Stromal cell of bone marrow (primary cell): ENCODE measurements around the gene OMA1.
"Not testable (repeated sequence)": the region's sequence is repeated elsewhere in the genome, so short reads cannot be mapped to it uniquely, and the experiment has no call there.

Experiments
- DNase-seq: peaks from one replicate; pipeline ENCODE4 v3.0.0-alpha.2; 2012; ENCODE audit warnings: low read depth

OMA1 gene

GRCh38 chr1:58528518-58528917 lies 18.0 kb downstream of the OMA1 start:
- peak; percentile 49 for DNase-seq

- DNase-seq: no peak
Measured at GRCh38 chr1:58524353-58524945, 22.1 kb downstream of the OMA1 start.

- peak; percentile 65 for DNase-seq
Measured at GRCh38 chr1:58515794-58516401, 30.6 kb downstream of the OMA1 start.

- no peak for DNase-seq
Measured at GRCh38 chr1:58513956-58514355, 32.6 kb downstream of the OMA1 start.

- DNase-seq: no peak
Measured at GRCh38 chr1:58508629-58509028, 37.9 kb downstream of the OMA1 start.

GRCh38 chr1:58505286-58505685 lies 41.2 kb downstream of the OMA1 start:
- DNase-seq: no peak

- DNase-seq: no peak
Measured at GRCh38 chr1:58502519-58502918, 44.0 kb downstream of the OMA1 start.

GRCh38 chr1:58500043-58500442 lies 46.5 kb downstream of the OMA1 start:
- DNase-seq: no peak

- no peak for DNase-seq
Measured at GRCh38 chr1:58497499-58497898, 49.0 kb downstream of the OMA1 start.

GRCh38 chr1:58496042-58496441 lies 50.5 kb downstream of the OMA1 start:
- DNase-seq: no peak

GRCh38 chr1:58488914-58489313 lies 57.6 kb downstream of the OMA1 start:
- DNase-seq: not testable (repeated sequence)

GRCh38 chr1:58487002-58487401 lies 59.5 kb downstream of the OMA1 start:
- DNase-seq: no peak

GRCh38 chr1:58481962-58482361 lies 64.6 kb downstream of the OMA1 start:
- DNase-seq: no peak

- DNase-seq: no peak
Measured at GRCh38 chr1:58480191-58480590, 66.3 kb downstream of the OMA1 start.

- DNase-seq: no peak
Measured at GRCh38 chr1:58477390-58477789, 69.1 kb downstream of the OMA1 start.

- DNase-seq: no peak
Measured at GRCh38 chr1:58476179-58476578, 70.3 kb downstream of the OMA1 start.

GRCh38 chr1:58469476-58469875 lies 77.0 kb downstream of the OMA1 start:
- DNase-seq: no peak

- no peak for DNase-seq
Measured at GRCh38 chr1:58469016-58469415, 77.5 kb downstream of the OMA1 start.

- no peak for DNase-seq
Measured at GRCh38 chr1:58468612-58469011, 77.9 kb downstream of the OMA1 start.

GRCh38 chr1:58466630-58467241 lies 79.8 kb downstream of the OMA1 start:
- no peak for DNase-seq

GRCh38 chr1:58465825-58466629 lies 80.5 kb downstream of the OMA1 start:
- no peak for DNase-seq

- no peak for DNase-seq
Measured at GRCh38 chr1:58465176-58465575, 81.3 kb downstream of the OMA1 start.

- no peak for DNase-seq
Measured at GRCh38 chr1:58460469-58460868, 86.1 kb downstream of the OMA1 start.
